Activated naive CD8-positive, alpha-beta T cell treated with anti-CD3 and anti-CD28 coated beads, Interleukin-2, amount 50 U/mL, for 24 hours (primary cell): ENCODE data around the gene B4GALT3.
A peak's percentile ranks its signal among the peaks of the same experiment; 100 is the strongest.

Experiments used
- ATAC-seq: fragments of 150-1000 bp; cut with Tn5 transposase; one replicate; pipeline ENCODE4 v1.10.0; 2021
- DNase-seq: peaks from one replicate; pipeline ENCODE4 v3.0.0; 2021
- H3K27ac Mint-ChIP-seq: one replicate; pipeline ENCODE4 v1.8.0; 2021; ENCODE audit warnings: mild to moderate bottlenecking, mixed read lengths
- H3K27me3 Mint-ChIP-seq: one replicate; pipeline ENCODE4 v1.8.0; 2021; ENCODE audit warnings: mixed read lengths
- H3K36me3 Mint-ChIP-seq: one replicate; pipeline ENCODE4 v1.8.0; 2021; ENCODE audit warnings: low read depth, mixed read lengths
- H3K4me1 Mint-ChIP-seq: one replicate; pipeline ENCODE4 v1.8.0; 2021; ENCODE audit warnings: mixed read lengths
- H3K4me3 Mint-ChIP-seq: one replicate; pipeline ENCODE4 v1.8.0; 2021; ENCODE audit warnings: mild to moderate bottlenecking, moderate library complexity, mixed read lengths
- H3K9me3 Mint-ChIP-seq: one replicate; pipeline ENCODE4 v1.8.0; 2021; ENCODE audit warnings: mixed read lengths

Gene B4GALT3

GRCh38 chr1:161145832-161146231 is 31.5 kb downstream of the B4GALT3 start:
- Mint-ChIP-seq H3K27me3 (no peaks in the 10 kb centered on the region), H3K36me3 (no peaks in the 10 kb centered on the region), H3K4me1 (no peaks in the 10 kb centered on the region), H3K4me3 (no peak overlapping the region), H3K27ac (no peak overlapping the region), H3K9me3 (no peaks in the 10 kb centered on the region)
- no peak for ATAC-seq
- no peak for DNase-seq

- peaks cover under 1% of the 10 kb centered on the region for H3K36me3 Mint-ChIP-seq
- H3K9me3 Mint-ChIP-seq = no peaks in the 10 kb centered on the region
- no peaks in the 10 kb centered on the region for H3K27me3 Mint-ChIP-seq
- no peak for ATAC-seq
- DNase-seq = no peak
- no peak overlapping the region for H3K4me3 Mint-ChIP-seq
- no peak overlapping the region for H3K27ac Mint-ChIP-seq
- H3K4me1 Mint-ChIP-seq = no peaks in the 10 kb centered on the region
Measured at GRCh38 chr1:161140755-161141400, 36.4 kb downstream of the B4GALT3 start.

- H3K9me3 Mint-ChIP-seq = no peaks in the 10 kb centered on the region
- H3K4me3 Mint-ChIP-seq = no peak overlapping the region
- ATAC-seq (no peak), DNase-seq (peak; percentile 50)
- peaks cover 3% of the 10 kb centered on the region for H3K36me3 Mint-ChIP-seq
- H3K27me3 Mint-ChIP-seq = no peaks in the 10 kb centered on the region
- H3K27ac Mint-ChIP-seq = no peak overlapping the region
- peaks cover 5% of the 10 kb centered on the region for H3K4me1 Mint-ChIP-seq
Measured at GRCh38 chr1:161139766-161140165, 37.5 kb downstream of the B4GALT3 start.

- H3K36me3 Mint-ChIP-seq = peaks cover 3% of the 10 kb centered on the region
- no peaks in the 10 kb centered on the region for H3K9me3 Mint-ChIP-seq
- no peak for ATAC-seq
- H3K27me3 Mint-ChIP-seq = no peaks in the 10 kb centered on the region
- H3K4me1 Mint-ChIP-seq = peaks cover 5% of the 10 kb centered on the region
- no peak for DNase-seq
- no peak overlapping the region for H3K27ac Mint-ChIP-seq
- H3K4me3 Mint-ChIP-seq = no peak overlapping the region
Measured at GRCh38 chr1:161138431-161138830, 38.9 kb downstream of the B4GALT3 start.

- Mint-ChIP-seq H3K4me3 (no peak overlapping the region), H3K27ac (no peak overlapping the region), H3K27me3 (no peaks in the 10 kb centered on the region), H3K36me3 (peaks cover 3% of the 10 kb centered on the region), H3K4me1 (peaks cover 5% of the 10 kb centered on the region), H3K9me3 (no peaks in the 10 kb centered on the region)
- DNase-seq = no peak
- no peak for ATAC-seq
Measured at GRCh38 chr1:161137881-161138280, 39.4 kb downstream of the B4GALT3 start.

- ATAC-seq (no peak), DNase-seq (no peak)
- no peaks in the 10 kb centered on the region for H3K9me3 Mint-ChIP-seq
- no peak overlapping the region for H3K4me3 Mint-ChIP-seq
- H3K36me3 Mint-ChIP-seq = peaks cover 25% of the 10 kb centered on the region
- H3K27me3 Mint-ChIP-seq = no peaks in the 10 kb centered on the region
- no peak overlapping the region for H3K27ac Mint-ChIP-seq
- peaks cover 41% of the 10 kb centered on the region for H3K4me1 Mint-ChIP-seq
Measured at GRCh38 chr1:161133220-161133740, 44.0 kb downstream of the B4GALT3 start.

GRCh38 chr1:161132410-161133219 is 44.7 kb downstream of the B4GALT3 start, which contains the start of gene DEDD:
DEDD (minus strand) TSS chr1:161132667; CDS start chr1:161124462, 8,205 bp downstream.
- no peaks in the 10 kb centered on the region for H3K9me3 Mint-ChIP-seq
- H3K4me3 Mint-ChIP-seq = no peak within 1 kb of the TSS
- H3K36me3 Mint-ChIP-seq = peaks cover 31% of the 10 kb centered on the region

GRCh38 chr1:161131523-161132409 is 45.5 kb downstream of the B4GALT3 start:
- Mint-ChIP-seq H3K4me3 (no peak overlapping the region), H3K27me3 (no peaks in the 10 kb centered on the region), H3K4me1 (peaks cover 50% of the 10 kb centered on the region), H3K36me3 (peaks cover 37% of the 10 kb centered on the region), H3K9me3 (no peaks in the 10 kb centered on the region), H3K27ac (no peak overlapping the region)
- no peak for ATAC-seq
- DNase-seq = no peak

More at GRCh38 chr1:161132410-161133219, 44.7 kb downstream of the B4GALT3 start, which contains the start of gene DEDD:
- peaks cover 44% of the 10 kb centered on the region for H3K4me1 Mint-ChIP-seq
- ATAC-seq (peak; percentile 96), DNase-seq (peak; percentile 87)
- H3K27me3 Mint-ChIP-seq = no peaks in the 10 kb centered on the region
- no peak within 1 kb of the TSS for H3K27ac Mint-ChIP-seq

GRCh38 chr1:161130266-161130665 is 47.0 kb downstream of the B4GALT3 start:
- H3K4me3 Mint-ChIP-seq = no peak overlapping the region
- H3K27me3 Mint-ChIP-seq = no peaks in the 10 kb centered on the region
- H3K36me3 Mint-ChIP-seq = peaks cover 44% of the 10 kb centered on the region
- peaks cover 52% of the 10 kb centered on the region for H3K4me1 Mint-ChIP-seq
- DNase-seq (no peak), ATAC-seq (no peak)
- H3K27ac Mint-ChIP-seq = no peak overlapping the region
- H3K9me3 Mint-ChIP-seq = no peaks in the 10 kb centered on the region

GRCh38 chr1:161128591-161129420 is 48.5 kb downstream of the B4GALT3 start:
- Mint-ChIP-seq H3K27me3 (no peaks in the 10 kb centered on the region), H3K27ac (peak overlapping the region; percentile 24), H3K9me3 (no peaks in the 10 kb centered on the region), H3K36me3 (peaks cover 50% of the 10 kb centered on the region), H3K4me3 (no peak overlapping the region), H3K4me1 (peaks cover 48% of the 10 kb centered on the region)
- DNase-seq (no peak), ATAC-seq (no peak)

GRCh38 chr1:161127649-161128048 is 49.7 kb downstream of the B4GALT3 start:
- H3K27me3 Mint-ChIP-seq = no peaks in the 10 kb centered on the region
- H3K27ac Mint-ChIP-seq = peak overlapping the region; percentile 34
- H3K4me3 Mint-ChIP-seq = no peak overlapping the region
- no peaks in the 10 kb centered on the region for H3K9me3 Mint-ChIP-seq
- peaks cover 48% of the 10 kb centered on the region for H3K4me1 Mint-ChIP-seq
- no peak for ATAC-seq
- DNase-seq = no peak
- H3K36me3 Mint-ChIP-seq = peaks cover 56% of the 10 kb centered on the region

- Mint-ChIP-seq H3K9me3 (no peaks in the 10 kb centered on the region), H3K27me3 (no peaks in the 10 kb centered on the region), H3K4me1 (peaks cover 53% of the 10 kb centered on the region), H3K4me3 (no peak overlapping the region), H3K27ac (peak overlapping the region; percentile 83), H3K36me3 (peaks cover 56% of the 10 kb centered on the region)
- ATAC-seq (no peak), DNase-seq (no peak)
Measured at GRCh38 chr1:161122967-161123366, 54.3 kb downstream of the B4GALT3 start.

GRCh38 chr1:161121834-161122233 is 55.5 kb downstream of the B4GALT3 start:
- no peak for ATAC-seq
- Mint-ChIP-seq H3K27me3 (no peaks in the 10 kb centered on the region), H3K4me3 (peak overlapping the region; percentile 37), H3K9me3 (no peaks in the 10 kb centered on the region), H3K36me3 (peaks cover 53% of the 10 kb centered on the region), H3K27ac (peak overlapping the region; percentile 83), H3K4me1 (peaks cover 48% of the 10 kb centered on the region)
- DNase-seq = no peak
